Hepatocyte (in vitro differentiated cells): ENCODE results near the gene ZNF888.
"Not testable (repeated sequence)": the region's sequence is repeated elsewhere in the genome, so short reads cannot be mapped to it uniquely, and the experiment has no call there.

Experiments used
- CTCF ChIP-seq: fragments of 200-600 bp; sonication (generic); IDR thresholded peaks from 2 replicates; pipeline ENCODE4 v1.5.1; 2016; ENCODE audit warnings: antibody characterized with exemption, mild to moderate bottlenecking; ENCODE audit not compliant: poor library complexity
- EZH2 ChIP-seq: fragments of 200-600 bp; sonication (generic); IDR thresholded peaks from 2 replicates; pipeline ENCODE4 v1.6.1; 2016; ENCODE audit warnings: antibody characterized with exemption, mild to moderate bottlenecking, borderline replicate concordance
- EZH2phosphoT487 ChIP-seq: fragments of 200-600 bp; sonication (generic); IDR thresholded peaks from one replicate; pipeline ENCODE4 v1.6.1; 2018; ENCODE audit warnings: antibody characterized with exemption, mild to moderate bottlenecking, low read depth, moderate library complexity; ENCODE audit not compliant: unreplicated experiment, severe bottlenecking

GRCh38 chr19:52940905-52941304 is 17.7 kb upstream of the ZNF888 start:
- TF ChIP-seq CTCF, EZH2, EZH2phosphoT487: not testable (repeated sequence)
